Upper lobe of left lung (tissue), 6 donors: ENCODE results near the gene RIMS4. TPM values are rescaled to one million over a fixed set of nuclear protein-coding genes. Genes with fewer than 3 reads are reported as not detected.
A peak's percentile ranks its signal among the peaks of the same experiment; 100 is the strongest.

Experiments
- ATAC-seq, 2 donors: fragments of 200-7000 bp; cut with Tn5 transposase; one replicate each; pipeline ENCODE4 v1.9.1; 2022; ENCODE audit warnings: mild to moderate bottlenecking in 2 of 2, moderate library complexity in 2 of 2; ENCODE audit not compliant: low FRiP score in 2 of 2
- DNase-seq, 2 donors: peaks; one replicate each; pipeline ENCODE4 v3.0.0-alpha.2; 2019 to 2020
- H3K27ac ChIP-seq, 4 donors: fragments of 200-600 bp; sonication (generic); one replicate each; pipeline ENCODE4 v1.5.1; 2016 to 2019
- H3K27me3 ChIP-seq, 4 donors: fragments of 200-600 bp; sonication (generic); one replicate each; pipeline ENCODE4 v1.5.1; 2017 to 2019
- H3K36me3 ChIP-seq, 4 donors: fragments of 200-600 bp; sonication (generic); one replicate each; pipeline ENCODE4 v1.5.1; 2016 to 2019
- H3K4me1 ChIP-seq, 4 donors: fragments of 200-600 bp; sonication (generic); one replicate each; pipeline ENCODE4 v1.5.1; 2018 to 2019
- H3K4me3 ChIP-seq, 4 donors: fragments of 200-600 bp; sonication (generic); one replicate each; pipeline ENCODE4 v1.5.1; 2017 to 2019; ENCODE audit warnings: mild to moderate bottlenecking in 2 of 4, moderate library complexity in 1 of 4
- H3K9me3 ChIP-seq, 4 donors: fragments of 200-600 bp; sonication (generic); one replicate each; pipeline ENCODE4 v1.5.1; 2018 to 2019
- CTCF ChIP-seq, 6 experiments: fragments of 450-650 bp in 4 of 6; fragments of 200-600 bp in 2 of 6; sonication (generic) in 2 of 6; IDR thresholded peaks; one replicate each; pipeline ENCODE4 v1.5.1; 2016 to 2019; ENCODE audit warnings: antibody characterized with exemption in 6 of 6
- EP300 ChIP-seq, 4 donors: sonication (generic); formaldehyde crosslinking; IDR thresholded peaks; one replicate each; pipeline ENCODE4 v1.5.1; 2017; ENCODE audit warnings: antibody characterized with exemption in 4 of 4, control low read depth in 2 of 4
- POLR2A ChIP-seq, 4 donors: fragments of 450-650 bp; IDR thresholded peaks; one replicate each; pipeline ENCODE4 v1.5.1; 2016 to 2017; ENCODE audit warnings: antibody characterized with exemption in 4 of 4, mild to moderate bottlenecking in 2 of 4
- POLR2AphosphoS5 ChIP-seq, 2 donors: sonication (generic); formaldehyde crosslinking; IDR thresholded peaks; one replicate each; pipeline ENCODE4 v1.5.1; 2017; ENCODE audit warnings: antibody characterized with exemption in 2 of 2
- WGBS, 2 donors: methylation state at CpG; one replicate each; pipeline ENCODE4 v1.1.5; 2017 to 2018; 5-methylcytosine and 5-hydroxymethylcytosine counted together
- total RNA-seq, 6 donors: library from RNA; depleted of rRNA in 4 of 6; stranded (reverse); fragments of >200 nt in 4 of 6; gene quantifications; one replicate each; pipeline versions ENCODE4 v1.1.0 to v1.2.1, GENCODE V29; 2016 to 2021
- donor health status: DM: no; HTN: no; CAD: no; lungs with moderate emphysema.
- donor health status: DM: no; HTN: yes; CAD: no; lungs with severe emphysema.

RIMS4 gene
- total RNA-seq, 6 donors from 2014 or later: 1.0 to 2.2 (median 2.1) TPM

GRCh38 chr20:44754554-44754953 lies 55.8 kb downstream of the RIMS4 start:
- WGBS, 2 donors: 85 to 88% methylated on average over 6 to 7 of the region's 7 CpGs
- H3K36me3 ChIP-seq: no peaks in the 10 kb centered on the region
- ATAC-seq: no peak
- TF ChIP-seq EP300 (IDR thresholded peaks at IDR 0.05): no peak
- TF ChIP-seq POLR2AphosphoS5 (IDR thresholded peaks at IDR 0.05): no peak
- no peak for TF ChIP-seq CTCF (IDR thresholded peaks at IDR 0.05)
- TF ChIP-seq POLR2A (IDR thresholded peaks at IDR 0.05): no peak
- no peak for DNase-seq
- H3K4me1 ChIP-seq: peaks cover 0 to 8% (median 6%) of the 10 kb centered on the region in 4 donors
- H3K4me3 ChIP-seq: no peak overlapping the region
- H3K27me3 ChIP-seq: peaks cover 0 to 11% (median 0%) of the 10 kb centered on the region in 4 donors
- H3K9me3 ChIP-seq: no peaks in the 10 kb centered on the region
- no peak overlapping the region for H3K27ac ChIP-seq

- Histone ChIP-seq H3K4me1 (peaks cover 6 to 17% (median 10%) of the 10 kb centered on the region in 4 donors), H3K27ac (no peak overlapping the region), H3K4me3 (no peak overlapping the region), H3K27me3 (peaks cover 0 to 11% (median 0%) of the 10 kb centered on the region in 4 donors), H3K36me3 (no peaks in the 10 kb centered on the region), H3K9me3 (no peaks in the 10 kb centered on the region)
- TF ChIP-seq CTCF (IDR thresholded peaks at IDR 0.05): no peak
- no peak for TF ChIP-seq EP300 (IDR thresholded peaks at IDR 0.05)
- no peak for TF ChIP-seq POLR2A (IDR thresholded peaks at IDR 0.05)
- TF ChIP-seq POLR2AphosphoS5 (IDR thresholded peaks at IDR 0.05): no peak
- ATAC-seq (no peak), DNase-seq (no peak)
- WGBS, 2 donors: 63 to 82% methylated on average over 6 to 16 of the region's 17 CpGs
These were observed 58.0 kb downstream of the RIMS4 start for GRCh38 chr20:44752099-44752931.

DNA sequence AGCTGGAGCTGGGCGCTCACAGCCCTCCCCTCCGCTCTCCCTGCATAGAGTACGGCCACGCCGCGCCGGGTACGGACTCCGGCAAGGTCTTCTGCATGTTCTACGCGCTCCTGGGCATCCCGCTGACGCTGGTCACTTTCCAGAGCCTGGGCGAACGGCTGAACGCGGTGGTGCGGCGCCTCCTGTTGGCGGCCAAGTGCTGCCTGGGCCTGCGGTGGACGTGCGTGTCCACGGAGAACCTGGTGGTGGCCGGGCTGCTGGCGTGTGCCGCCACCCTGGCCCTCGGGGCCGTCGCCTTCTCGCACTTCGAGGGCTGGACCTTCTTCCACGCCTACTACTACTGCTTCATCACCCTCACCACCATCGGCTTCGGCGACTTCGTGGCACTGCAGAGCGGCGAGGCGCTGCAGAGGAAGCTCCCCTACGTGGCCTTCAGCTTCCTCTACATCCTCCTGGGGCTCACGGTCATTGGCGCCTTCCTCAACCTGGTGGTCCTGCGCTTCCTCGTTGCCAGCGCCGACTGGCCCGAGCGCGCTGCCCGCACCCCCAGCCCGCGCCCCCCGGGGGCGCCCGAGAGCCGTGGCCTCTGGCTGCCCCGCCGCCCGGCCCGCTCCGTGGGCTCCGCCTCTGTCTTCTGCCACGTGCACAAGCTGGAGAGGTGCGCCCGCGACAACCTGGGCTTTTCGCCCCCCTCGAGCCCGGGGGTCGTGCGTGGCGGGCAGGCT lies 60.1 kb downstream of the RIMS4 start:
- Histone ChIP-seq H3K4me3 (no peak overlapping the region), H3K27ac (no peak overlapping the region), H3K36me3 (no peaks in the 10 kb centered on the region), H3K27me3 (peaks cover 0 to 11% (median 0%) of the 10 kb centered on the region in 4 donors), H3K4me1 (peaks cover 23 to 36% (median 29%) of the 10 kb centered on the region in 4 donors), H3K9me3 (no peaks in the 10 kb centered on the region)
- DNase-seq: peak in 1 of 2 donors; percentile 86
- ATAC-seq: no peak
- WGBS, 2 donors: 35 to 46% methylated on average over 19 to 64 of the region's 73 CpGs
- TF ChIP-seq POLR2AphosphoS5 (IDR thresholded peaks at IDR 0.05) (no peak), CTCF (IDR thresholded peaks at IDR 0.05) (peak in 5 of 6 experiments; percentile 23 to 54 (median 32))

GRCh38 chr20:44748005-44748370 lies 62.4 kb downstream of the RIMS4 start:
- H3K27ac ChIP-seq: no peak overlapping the region
- no peaks in the 10 kb centered on the region for H3K9me3 ChIP-seq
- no peak for DNase-seq
- ATAC-seq: no peak
- H3K4me3 ChIP-seq: no peak overlapping the region
- H3K4me1 ChIP-seq: peaks cover 24 to 36% (median 30%) of the 10 kb centered on the region in 4 donors
- peaks cover 0 to 11% (median 0%) of the 10 kb centered on the region in 4 donors for H3K27me3 ChIP-seq
- TF ChIP-seq CTCF (IDR thresholded peaks at IDR 0.05): no peak
- 76 to 90% methylated on average over 3 of the region's 3 CpGs for WGBS, 2 donors
- H3K36me3 ChIP-seq: no peaks in the 10 kb centered on the region
